Mesenteric fat pad (tissue), 1 donor: Measurements from ENCODE around the gene RBM33. TPM values are rescaled to one million over a fixed set of nuclear protein-coding genes. Genes with fewer than 3 reads are reported as not detected.
"Not testable (repeated sequence)": the region's sequence is repeated elsewhere in the genome, so short reads cannot be mapped to it uniquely, and the experiment has no call there.

Source experiments
- DNase-seq: peaks from one replicate; pipeline ENCODE4 v3.0.0-alpha.2; 2020; ENCODE audit warnings: low spot score
- total RNA-seq: library from RNA; stranded (reverse); fragmentation: NEBNext Ultra II Directional; extraction: Animal tissue kit (Norgen Biotek cat#: 25700); gene quantifications from one replicate; pipeline ENCODE4 v1.2.1, GENCODE V29; 2021
- donor health status: DM: yes; HTN: yes; CAD: no.

RBM33 gene
- total RNA-seq, 1 donor from 2014 or later: 43.7 TPM

DNA sequence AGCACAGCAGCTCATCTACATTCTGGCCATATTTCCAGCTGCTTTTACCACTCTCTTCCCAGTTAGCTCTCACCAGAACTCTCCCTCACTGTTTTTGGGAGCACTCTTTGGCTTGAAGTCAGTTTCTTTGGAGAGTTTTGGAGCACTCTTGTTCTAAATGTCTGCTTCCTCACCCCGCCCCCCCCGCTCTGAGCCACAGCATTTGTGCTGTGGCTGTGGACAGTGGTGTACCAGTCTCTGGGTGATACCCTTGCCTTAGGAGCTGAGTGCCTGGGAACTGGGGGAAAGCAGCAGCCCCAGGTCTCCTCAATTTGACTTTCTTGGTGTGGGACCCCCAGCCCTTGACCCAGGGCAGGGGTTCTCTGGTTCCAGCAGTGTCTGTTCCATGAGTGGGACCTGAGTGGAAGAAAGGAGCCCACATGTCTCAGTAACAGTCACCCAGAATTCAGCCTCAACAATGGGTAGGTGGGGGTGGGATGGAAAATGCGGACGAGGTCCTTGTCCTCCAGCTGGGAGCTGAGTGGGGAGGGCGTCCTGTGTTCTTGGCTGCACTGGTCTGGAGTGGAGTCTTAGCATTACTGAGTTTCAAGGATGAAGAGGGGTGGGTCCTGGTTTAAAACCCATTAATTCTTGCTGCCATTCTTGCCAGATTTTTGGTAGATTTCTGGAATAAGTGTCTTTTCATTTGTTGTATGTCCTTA is 18.0 kb downstream of the RBM33 start:
- DNase-seq: no peak

DNA sequence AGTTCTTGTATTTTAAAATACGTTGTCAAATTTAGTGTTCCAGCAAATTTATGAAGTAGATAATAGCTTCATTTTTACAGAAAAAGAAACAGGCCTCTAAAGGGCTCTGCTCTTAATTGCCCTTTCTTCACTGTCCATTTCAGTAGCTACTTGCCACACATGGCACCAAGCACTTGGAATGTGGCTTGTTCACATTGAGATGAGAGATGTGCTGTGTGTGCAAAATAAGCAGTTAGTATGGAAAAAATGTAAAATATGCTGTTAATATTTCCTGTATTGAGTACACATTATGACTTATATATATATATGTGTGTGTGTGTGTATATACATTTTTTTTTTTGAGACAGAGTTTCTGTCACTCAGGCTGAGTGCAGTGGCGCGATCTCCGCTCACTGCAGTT is 19.5 kb downstream of the RBM33 start:
- DNase-seq: no peak

DNA sequence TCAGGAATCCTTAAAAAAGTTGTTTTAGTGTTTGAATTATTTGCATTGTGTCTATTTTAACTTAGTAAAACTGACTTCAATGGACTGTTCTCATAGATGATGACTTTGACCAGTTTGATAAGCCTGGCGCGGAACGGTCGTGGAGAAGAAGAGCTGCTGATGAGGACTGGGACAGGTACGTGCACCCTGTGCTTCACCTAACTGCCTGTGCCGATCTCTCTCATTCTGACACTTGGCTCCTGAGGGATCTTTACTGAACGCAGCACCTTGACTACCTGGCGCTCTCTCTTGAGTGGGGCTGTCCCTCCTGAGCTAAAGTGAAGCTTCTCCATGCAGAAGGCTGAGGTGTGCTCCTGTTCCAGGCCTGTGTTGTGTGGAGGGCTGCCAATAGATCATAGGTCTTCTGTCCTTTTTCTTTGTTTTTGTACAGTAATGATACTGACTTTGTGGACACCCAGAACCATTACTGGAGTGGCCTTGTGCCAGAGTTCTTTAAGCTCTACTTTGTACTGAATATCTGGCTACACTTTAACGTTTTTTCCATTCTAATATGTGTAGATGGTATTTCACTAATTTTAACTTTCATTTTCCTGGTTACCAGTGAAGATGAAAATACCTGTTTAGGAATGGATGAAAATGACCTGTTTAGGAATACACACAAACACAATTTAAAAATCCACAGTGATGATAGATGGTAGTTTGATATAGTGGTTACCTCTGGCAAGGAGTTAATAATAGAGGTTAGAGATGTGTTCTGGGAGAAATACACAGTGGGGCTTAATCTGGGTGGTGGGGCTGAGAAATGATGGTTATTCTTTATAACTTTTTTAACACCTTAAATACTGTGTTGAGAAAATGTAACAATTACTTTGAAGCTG is 20.9 kb downstream of the RBM33 start:
- DNase-seq: no peak

DNA sequence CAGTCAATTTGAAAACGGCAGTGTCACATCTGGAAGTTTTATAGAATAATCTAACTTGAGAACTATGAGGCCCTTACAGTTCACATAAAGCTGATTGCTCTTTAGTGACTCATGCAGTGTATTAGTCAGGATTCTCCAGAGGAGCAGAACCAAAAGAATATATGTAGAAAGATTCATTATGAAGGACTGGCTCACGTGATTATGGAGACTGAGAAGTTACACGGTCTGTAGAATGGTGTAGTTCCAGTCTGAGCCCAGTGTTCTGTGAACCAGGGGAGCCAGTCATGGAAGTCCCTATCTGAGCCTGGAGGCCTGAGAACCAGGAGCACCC is 21.5 kb downstream of the RBM33 start:
- no peak for DNase-seq

DNA sequence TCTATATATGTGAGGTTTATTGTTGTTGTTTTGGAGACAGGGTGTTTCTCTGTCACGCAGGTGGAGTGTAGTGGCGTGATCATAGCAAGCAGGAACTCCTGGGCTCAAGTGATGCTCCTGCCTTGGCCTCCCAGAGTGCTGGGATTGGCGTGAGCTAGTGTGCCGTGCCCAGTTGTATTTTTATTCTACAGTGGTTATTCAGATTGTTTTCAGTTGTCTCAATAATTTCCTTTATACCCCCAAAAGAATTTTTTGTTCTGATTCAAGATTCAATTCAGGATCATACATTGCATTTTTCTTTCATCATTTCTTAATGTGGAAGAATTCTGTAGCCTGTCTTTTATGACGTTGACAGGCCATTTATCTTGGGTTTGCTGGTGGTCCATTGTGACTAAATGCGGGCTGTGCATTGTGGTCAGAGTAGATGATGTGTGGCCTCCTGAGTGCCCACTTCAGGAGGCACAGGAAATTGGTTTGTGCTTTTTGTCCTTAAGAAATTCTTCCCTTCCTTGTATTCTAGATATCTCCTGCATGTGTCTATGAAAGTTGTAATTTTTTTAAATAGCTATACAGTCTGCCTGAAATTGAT is 22.9 kb downstream of the RBM33 start:
- DNase-seq: no peak

DNA sequence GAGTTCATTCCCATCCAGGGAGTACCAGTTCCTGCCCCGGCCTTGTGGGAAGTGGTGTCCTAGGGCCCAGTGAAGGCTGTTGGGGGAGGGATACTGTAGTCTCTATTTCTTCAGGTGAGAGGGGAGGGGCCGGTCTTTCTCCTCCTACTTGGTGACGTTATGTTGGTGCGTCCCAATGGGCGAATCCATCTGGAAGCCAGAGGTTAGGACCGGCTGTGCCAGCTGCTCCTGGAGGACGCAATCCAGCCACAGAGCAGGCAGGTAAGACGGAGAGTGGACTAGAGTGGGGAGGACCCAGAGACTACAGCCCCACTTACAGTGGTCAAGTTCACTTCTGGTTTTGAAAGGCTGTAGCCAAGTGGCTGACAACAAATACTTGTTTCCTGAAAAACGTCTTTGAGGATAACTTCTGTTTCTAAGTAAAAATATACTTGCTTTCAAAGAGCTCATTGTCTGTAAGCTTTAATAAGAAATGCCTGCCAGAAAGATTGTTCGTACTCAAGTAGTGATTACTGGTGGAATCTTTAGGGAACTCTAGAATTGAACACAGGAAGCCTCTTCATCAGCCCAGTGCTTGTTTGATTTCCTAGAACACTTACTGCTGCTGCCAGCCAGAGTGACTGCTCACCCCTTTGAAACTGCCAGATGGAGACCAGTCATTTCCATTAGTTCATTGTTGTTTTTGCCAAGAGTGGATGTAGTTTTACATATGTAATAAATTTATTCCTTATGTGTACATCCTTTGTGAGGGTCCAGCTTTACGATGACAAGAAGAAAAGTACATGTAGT is 25.4 kb downstream of the RBM33 start:
- no peak for DNase-seq

DNA sequence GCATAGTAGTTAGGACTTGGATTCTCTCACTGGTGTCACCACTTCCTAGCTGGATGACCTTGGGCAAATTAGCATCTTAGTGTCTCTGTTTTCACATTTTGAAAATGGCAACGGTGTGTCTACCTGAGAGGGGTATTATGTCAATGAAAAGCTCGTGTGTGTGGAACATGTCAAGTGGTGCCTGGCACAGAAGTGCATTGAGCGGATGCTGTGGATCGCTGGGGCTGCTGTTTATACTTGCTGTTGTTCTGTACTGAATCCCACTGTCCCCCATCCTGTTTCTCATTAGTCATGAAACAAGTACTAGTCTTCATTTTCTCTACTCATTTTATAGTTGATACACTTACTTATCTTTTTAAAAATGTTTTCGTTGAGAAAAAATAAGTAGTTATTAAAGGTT is 26.1 kb downstream of the RBM33 start:
- DNase-seq: no peak

DNA sequence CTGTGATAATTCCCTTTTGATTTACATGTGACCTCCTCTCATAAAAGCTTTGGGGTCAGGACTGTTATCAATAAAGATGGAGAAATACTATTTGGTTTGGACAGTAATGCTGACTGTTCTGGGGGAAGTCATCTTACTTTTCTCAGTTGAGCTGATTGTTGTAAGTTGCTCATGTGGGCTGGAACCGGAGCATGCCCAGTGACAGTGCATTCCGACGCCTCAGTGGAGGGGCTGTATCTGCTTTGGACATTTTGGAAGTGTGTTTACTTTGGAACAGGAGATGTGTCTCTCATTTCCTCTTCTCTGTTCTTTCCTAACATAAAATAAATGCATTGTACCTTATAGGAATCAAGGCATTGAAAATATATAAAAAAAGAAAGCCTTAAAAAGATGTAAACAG is 30.1 kb downstream of the RBM33 start:
- DNase-seq: no peak

DNA sequence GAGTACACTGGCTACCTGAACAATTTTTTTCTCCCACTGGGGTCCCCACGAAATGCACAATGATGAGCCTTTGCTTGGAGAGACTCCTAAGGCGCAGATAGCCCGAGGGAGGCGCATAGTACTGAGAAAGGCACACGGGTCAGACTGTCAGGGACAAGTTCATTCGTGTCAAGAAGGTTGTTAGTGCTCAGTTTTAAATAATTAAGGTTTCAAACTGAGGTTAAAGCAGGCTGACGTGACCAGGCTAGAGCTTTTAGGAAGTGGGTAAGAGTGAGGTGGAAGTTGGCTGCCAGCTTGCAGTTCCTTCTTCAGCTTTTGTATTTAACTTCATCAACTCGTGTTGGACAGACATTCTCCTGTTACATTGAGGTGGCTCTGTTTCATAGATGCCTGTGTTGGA is 31.6 kb downstream of the RBM33 start:
- DNase-seq: no peak

DNA sequence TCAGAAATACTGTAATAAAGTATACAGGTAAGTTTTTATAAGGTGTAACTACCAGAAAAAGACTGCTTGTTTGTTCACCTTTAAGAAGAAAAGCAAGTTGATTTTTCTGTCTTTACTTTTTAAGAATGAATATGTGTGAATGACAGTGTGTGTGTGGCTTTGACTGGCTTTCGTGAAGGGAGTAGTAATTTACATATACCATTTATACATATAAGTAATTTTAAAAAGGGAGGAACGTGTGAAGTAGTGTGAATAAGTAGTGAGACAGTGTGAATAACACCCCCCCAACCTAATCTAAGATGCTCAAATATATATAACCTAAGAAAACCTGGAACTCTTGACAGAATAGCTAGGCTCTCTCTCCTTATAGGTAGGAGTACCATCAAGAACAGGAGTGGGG is 33.2 kb downstream of the RBM33 start:
- no peak for DNase-seq

DNA sequence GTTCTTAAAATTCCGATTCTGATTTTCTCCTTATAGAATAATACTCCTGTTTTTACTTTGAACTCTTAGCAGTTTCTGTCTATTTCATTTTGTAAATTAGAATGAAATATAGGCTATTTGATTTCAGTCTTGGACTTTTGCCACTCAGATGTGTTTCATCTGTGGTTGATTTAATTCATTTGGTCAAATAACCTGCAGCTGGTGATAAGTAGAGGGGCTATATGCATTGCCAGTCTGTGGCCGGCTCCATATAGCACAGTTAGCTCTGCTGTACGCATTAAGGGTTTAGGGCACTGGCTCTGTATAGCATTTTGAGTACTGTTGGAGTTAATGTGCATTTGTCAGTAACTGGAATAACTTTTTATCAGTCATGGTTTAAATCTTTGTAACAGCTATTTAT is 35.7 kb downstream of the RBM33 start:
- no peak for DNase-seq

DNA sequence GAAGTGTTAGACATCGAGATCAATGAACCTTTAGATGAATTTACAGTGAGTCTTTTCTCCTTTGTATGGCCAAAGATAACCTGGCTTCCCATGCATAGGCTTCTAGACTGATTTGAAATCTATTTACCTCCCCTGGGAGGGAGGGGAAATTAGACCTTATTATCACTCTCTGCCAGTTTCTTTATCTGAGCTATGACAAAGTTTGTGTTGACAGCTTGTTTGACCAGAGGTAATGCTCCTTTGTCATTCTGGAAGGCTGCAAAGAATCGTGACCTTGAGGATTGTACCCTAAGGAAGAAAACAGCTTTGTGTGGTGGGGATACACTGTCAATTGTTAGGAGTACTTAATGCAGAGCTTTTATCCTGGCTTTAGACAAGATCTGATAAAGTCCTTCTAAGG is 36.4 kb downstream of the RBM33 start:
- no peak for DNase-seq

DNA sequence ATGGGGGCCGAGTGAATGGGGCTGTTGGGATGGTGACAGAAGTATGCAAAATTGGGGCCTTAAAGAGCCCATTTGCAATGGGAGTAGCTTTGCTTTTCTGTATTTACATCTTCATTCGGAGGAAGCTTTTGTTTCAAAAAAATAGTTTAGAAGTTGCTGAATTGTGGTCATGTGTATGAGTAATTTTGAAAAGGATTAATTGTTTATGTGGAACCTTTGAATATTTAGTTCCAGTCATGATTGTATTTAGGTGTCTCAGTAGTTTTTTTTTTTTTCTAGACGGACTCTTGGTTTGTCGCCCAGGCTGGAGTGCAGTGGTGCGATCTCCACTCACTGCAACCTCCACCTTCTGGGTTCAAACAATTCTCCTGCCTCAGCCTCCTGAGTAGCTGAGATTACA is 37.2 kb downstream of the RBM33 start:
- DNase-seq: no peak

DNA sequence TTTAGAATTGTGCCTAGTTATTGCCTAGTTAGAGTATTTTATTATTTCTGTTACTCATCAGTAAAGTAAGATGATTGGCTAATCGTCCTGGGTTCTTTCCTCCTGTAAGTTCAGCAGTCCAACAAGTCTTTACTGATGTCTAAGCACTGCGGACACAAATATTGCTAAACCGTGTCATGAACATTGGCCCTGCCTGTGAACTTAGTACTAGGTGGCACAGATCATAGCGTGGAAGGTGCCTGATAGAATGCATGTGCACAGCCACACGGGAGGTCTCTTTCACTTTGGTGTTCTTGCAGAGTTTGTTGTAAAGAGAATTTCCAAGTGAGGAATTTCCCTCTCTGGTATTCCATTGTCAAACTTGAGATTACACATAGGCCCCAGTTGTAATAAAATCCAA is 38.0 kb downstream of the RBM33 start:
- DNase-seq: no peak

DNA sequence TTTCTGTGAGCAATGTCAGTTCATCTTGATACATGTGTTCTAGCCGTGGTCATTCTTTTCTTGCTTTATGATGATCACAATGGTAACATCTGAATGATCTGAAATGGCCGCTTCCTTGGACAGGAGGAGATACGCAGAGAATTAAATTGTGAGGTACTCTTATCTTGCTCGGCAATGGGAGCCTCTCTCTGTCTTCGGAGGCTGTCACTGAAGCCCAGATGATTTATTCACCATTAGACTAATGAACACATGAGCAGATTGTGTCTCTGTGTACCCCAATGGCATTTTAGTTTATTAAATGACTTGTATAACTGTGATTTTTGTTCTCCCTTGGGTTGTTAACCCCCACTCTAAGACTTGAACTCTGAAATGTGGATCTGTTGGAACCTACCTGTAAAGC is 38.6 kb downstream of the RBM33 start:
- DNase-seq: no peak

DNA sequence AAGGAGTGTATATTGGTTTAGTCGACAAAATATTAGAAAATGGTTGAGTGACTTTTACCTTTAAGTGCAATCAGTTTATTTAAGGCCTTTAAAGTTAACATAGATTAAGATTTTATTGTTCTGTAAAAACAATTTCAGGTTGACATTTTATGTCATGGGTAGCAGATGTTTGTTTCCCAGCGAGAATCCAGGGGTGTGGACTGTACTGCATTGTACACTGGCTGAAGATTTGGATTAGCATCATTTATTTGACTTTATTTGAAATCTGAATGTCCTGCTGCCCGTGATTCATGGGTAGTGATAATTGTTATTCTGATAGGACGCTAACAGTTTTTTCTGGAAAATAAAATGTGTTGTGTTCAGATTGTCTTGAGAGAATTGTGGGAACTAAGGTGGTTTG is 39.3 kb downstream of the RBM33 start:
- DNase-seq: no peak

DNA sequence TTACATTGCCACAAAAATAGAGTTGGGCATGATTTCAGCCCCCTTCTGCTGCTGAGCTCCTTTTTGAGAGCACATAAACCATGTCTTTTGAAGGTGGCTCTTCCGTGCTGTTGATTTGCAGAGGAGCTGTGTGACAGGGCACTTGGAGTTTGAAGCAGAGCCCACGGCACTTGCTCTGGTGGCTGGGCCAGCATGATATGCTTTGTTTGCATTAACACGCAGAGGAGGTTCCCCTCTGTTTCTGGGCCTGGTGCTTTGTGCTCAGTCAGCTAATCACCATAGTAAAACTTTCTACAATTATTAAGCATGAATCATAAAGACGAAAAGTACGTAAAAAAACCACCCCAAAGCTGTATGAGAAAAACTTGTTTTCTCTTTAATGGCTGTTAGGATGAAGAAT is 40.1 kb downstream of the RBM33 start:
- DNase-seq: no peak

DNA sequence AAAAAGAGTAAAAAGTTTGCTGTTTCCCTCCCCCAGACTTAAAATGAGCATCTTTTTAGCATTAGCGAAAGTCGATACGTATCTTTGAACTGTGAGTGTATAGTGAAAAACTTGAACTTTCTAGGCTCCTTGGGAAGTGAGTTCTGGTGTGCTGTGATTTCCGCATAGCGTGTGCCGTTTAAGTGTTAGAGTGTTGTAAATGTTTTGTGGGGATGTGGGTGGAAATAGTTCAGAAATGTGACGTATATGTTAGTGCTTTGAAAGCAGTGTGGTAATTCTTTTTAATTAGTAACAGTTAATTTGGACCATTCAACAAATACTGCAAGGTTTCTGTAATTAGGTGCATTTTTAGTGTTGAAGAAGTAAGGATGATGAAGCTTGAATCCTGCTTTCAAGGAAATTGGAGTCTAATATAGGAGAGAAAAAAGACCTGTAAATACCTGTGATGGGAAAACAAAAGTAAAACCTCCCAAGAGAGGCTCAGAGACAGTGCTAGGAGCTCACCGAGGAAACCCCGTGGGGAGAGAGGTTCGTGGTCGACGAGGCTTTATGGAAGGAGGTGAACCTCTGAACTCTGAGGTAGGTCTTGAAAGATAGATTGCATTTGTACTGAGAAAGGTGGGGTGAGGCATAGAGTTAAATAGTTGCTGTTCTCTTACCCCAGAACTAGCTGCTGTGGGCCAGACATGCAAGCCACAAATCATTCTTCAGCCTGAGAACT is 40.8 kb downstream of the RBM33 start:
- DNase-seq: no peak

DNA sequence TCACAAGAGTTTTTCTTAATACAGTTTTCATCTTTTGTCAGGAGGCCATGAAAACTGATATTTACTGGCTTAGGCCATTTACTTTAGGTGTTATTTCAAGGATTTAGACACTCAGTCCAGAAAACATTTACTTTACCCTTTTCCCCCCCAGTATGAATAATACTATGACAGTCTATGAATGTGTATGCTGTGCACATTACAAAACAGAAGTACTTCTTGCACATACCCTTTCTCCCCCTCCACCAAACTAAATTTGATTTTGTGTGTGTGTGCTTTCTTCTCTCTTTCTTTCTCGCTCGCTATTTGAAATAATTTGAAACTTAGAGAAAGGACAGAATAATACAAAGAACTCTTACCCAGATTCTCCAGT is 41.3 kb downstream of the RBM33 start:
- DNase-seq: no peak

DNA sequence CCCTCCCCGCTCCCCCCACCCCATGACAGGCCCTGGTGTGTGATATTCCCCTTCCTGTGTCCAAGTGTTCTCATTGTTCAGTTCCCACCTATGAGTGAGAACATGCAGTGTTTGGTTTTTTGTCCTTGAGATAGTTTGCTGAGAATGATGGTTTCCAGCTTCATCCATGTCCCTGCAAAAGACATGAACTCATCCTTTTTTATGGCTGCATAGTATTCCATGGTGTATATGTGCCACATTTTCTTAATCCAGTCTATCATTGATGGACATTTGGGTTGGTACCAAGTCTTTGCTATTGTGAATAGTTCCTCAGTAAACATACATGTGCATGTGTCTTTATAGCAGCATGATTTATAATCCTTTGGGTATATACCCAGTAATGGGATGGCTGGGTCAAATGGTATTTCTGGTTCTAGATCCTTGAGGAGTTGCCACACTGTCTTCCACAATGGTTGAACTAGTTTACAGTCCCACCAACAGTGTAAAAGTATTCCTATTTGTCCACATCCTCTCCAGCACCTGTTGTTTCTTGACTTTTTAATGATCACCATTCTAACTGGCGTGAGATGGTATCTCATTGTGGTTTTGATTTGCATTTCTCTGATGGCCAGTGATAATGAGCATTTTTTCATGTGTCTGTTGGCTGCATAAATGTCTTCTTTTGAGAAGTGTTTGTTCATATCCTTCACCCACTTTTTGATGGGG is 42.3 kb downstream of the RBM33 start:
- not testable (repeated sequence) for DNase-seq

DNA sequence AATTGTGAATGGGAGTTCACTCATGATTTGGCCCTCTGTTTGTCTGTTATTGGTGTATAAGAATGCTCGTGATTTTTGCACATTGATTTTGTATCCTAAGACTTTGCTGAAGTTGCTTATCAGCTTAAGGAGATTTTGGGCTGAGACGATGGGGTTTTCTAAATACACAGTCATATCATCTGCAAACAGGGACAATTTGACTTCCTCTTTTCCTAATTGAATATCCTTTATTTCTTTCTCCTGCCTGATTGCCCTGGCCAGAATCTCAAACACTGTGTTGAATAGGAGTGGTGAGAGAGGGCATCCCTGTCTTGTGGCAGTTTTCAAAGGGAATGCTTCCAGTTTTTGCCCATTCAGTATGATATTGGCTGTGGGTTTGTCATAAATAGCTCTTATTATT is 43.8 kb downstream of the RBM33 start:
- DNase-seq: not testable (repeated sequence)
